HG03469 (cell line): ENCODE measurements around the gene RPS6KL1.

ENCODE experiments used
- ATAC-seq: cut with Tn5 transposase; IDR thresholded peaks from one replicate; pipeline ENCODE4 v1.9.1; 2021; ENCODE audit warnings: mild to moderate bottlenecking, moderate library complexity, moderate number of reproducible peaks; ENCODE audit not compliant: unreplicated experiment

RPS6KL1 gene

DNA sequence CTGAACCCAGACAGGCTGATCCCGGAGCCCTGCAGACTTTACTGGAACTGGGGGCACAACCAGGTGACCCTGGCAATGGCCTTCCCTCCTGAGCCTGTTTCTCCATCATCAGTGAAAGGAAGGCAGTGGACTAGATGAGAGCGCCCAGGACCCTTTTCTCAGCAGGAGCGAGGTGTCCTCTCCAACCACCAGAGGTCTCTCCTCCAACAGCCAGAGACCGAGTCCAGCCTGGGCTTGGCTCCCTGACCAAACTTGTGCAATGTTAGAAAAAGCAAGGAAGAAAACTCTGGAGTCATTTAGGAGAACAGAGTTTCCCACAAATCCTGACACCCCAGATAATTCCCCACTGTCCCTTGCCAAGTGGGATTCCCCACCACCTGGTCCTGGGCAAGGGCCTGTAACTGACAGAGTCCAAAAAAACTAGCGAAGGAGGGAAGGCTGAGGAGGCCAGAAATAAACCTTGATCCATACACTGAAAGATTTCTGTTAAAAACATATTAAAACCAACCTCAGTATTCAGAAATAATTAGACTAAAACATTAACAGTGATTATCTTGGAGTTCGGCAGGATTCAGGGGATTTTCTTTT, 9.0 kb downstream of the RPS6KL1 start:
- ATAC-seq: no peak

- ATAC-seq: no peak
Measured at GRCh38 chr14:74913393-74913910, 9.6 kb downstream of the RPS6KL1 start.

GRCh38 chr14:74912801-74913200, 10.3 kb downstream of the RPS6KL1 start:
- ATAC-seq: no peak

DNA sequence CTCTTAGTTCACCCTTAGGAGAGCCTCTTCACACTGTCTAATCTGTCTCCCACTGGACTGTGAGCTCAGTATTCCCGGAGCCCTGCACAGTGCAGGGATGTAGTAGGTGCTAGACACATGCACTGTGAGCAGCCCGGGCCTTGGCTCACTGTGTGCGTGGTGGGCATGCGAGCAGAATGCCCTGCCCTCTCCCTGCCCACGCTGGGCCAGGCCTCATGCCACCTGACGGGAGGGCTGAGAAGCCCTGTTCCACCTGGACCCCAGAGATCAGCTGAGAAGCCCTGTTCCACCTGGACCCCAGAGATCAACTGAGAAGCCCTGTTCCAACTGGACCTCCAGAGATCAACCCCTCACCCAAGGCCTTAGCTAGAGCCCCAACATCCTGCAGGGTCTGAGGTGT, 10.9 kb downstream of the RPS6KL1 start:
- ATAC-seq: no peak

DNA sequence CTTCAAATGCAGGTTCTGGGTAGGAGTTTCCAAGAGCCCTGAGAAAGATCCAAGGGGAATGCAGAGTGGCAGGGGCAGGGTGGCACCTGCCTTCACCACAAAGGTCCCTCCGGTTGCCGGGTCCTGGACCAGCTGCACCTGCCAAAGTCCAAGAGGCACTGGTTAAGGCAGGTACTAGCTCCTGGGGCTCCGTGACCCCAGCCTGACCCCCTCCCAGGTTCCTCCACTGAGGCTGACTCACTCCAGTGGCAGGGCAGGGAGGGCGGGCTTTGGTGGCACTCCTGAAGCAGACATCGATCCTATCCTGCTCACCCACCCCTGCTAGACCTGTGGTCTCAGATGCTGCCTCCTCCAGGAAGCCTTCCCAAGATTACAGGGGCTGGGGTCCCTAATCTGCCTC, 11.4 kb downstream of the RPS6KL1 start:
- no peak for ATAC-seq

- no peak for ATAC-seq
Measured at GRCh38 chr14:74911221-74911620, 11.8 kb downstream of the RPS6KL1 start.

DNA sequence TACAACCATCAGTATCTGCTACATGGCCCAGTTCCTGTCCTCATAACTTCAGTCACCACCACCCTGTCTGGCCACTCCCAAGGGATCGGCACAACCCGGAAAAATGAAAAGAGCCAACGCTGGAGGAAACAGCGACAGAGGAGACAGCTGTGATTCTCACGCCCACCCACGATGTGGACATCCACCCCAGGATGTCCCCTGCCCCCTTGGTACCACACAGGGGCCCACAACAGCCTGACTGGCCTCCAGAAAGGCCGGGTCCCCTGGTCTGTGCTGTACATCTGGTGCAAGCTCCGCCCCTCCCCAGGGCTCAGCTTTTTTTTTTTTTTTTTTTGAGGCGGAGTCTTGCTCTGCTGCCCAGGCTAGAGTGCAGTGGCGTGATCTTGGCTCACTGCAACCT, 12.5 kb downstream of the RPS6KL1 start:
- ATAC-seq: no peak

- no peak for ATAC-seq
Measured at GRCh38 chr14:74909911-74910310, 13.1 kb downstream of the RPS6KL1 start.

DNA sequence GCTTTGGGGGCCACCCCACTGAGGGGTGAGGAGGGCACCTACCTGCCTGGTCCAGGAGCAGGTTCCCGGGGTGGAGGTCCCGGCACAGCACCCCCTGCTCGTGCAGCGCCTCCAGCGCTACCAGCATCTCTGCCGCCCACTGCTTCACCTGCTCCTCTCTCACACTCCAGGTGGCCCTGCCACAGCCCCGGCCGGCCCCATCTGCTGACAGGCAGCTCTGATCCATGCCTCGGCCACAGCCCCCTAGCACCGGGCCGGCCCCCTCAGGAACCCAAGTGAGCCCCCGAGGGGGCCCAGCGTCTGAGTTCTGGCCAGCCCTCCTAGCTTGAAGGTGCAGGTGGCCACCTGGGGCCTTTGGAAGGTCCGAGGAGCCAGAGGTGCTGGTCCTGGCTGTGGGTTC, 13.6 kb downstream of the RPS6KL1 start:
- no peak for ATAC-seq

GRCh38 chr14:74908861-74909341, 14.2 kb downstream of the RPS6KL1 start:
- ATAC-seq: no peak

DNA sequence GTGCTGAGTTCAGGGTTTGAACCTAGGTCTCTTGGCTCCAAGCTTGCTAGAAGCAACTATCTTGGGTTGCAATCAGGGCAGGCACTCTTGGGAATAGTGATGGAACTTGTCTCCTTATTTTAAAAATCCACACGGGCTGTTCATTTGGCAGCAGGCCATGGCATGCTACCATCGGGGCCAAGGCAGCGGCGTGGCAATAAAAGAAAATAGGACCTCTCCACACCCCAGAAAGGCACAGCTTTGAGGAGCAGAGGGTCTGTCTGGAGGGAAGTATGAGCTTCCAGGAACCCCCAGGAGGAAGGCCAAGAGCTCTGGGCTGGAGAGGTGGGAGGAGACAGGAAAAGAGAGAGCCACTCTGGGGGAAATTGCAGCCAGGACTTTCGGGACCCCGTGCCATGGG, 15.3 kb downstream of the RPS6KL1 start:
- no peak for ATAC-seq

GRCh38 chr14:74906925-74907521, 16.0 kb downstream of the RPS6KL1 start:
- ATAC-seq: no peak

DNA sequence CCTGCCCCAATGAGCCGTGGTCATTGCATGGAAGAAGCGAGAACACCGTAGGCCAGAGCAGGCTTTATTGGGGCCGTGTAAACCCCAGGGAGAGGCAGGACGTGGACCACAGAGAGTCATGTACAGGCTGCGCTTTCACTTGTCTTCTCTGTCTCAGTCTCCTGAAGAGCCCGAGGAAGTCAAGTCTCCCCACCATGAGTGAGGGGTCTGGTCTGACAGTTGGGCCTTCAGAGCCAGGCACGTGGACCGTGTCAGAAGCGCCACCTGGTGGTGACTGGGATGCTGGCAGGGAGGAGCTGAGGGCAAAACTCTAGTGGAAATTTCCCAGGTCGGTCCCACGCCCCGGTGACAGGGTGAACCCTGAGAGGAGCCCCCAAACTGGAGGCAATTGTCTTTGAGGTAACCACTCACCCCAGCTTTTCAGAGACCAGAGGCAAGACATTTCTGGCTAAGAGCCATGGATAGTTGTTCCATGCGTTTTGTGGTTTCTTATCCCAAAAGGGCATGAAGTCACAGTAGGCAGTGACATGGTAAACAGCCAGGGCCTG, 17.4 kb downstream of the RPS6KL1 start:
- no peak for ATAC-seq

DNA sequence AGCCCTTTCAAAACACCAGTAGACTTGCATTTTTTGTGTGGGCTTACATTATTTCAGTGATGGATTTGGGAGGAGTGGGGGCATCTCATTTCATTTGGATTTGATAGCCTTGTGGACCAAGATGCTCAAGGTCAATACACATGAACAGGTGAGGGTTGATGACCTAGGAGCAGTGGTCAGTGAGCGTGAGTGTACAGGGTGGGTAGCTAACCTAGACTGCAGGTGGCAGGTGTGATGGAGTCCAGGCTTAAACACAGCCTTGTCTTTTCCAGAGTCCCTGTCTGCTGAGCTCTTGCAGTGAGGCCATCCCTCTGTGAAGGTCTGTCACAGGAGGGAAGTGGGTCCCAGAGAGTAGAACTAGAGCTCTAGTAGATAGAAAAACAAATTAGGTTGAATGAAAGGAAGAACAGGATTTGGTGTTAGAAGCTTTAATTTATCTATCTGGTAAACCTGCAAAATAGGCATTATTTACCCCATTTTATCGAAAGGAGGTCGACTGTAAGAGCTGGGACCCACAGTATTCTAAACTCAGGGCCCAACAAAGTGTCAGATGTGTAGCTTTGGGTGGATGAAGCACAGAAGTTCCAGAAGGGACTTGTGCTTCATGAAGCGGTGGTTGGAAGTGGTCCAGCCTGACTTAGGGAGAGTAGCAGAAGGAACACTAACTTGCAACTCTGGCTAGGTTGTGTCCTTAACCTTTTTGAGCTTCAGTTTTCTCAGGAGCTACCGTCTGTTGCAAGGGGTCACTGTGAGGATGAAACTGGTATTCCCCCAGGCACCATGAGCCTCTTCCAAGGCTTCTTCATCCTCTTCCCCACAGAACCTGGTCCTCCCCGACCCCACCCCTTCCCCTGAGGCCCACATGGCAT, 18.2 kb downstream of the RPS6KL1 start:
- ATAC-seq: no peak

DNA sequence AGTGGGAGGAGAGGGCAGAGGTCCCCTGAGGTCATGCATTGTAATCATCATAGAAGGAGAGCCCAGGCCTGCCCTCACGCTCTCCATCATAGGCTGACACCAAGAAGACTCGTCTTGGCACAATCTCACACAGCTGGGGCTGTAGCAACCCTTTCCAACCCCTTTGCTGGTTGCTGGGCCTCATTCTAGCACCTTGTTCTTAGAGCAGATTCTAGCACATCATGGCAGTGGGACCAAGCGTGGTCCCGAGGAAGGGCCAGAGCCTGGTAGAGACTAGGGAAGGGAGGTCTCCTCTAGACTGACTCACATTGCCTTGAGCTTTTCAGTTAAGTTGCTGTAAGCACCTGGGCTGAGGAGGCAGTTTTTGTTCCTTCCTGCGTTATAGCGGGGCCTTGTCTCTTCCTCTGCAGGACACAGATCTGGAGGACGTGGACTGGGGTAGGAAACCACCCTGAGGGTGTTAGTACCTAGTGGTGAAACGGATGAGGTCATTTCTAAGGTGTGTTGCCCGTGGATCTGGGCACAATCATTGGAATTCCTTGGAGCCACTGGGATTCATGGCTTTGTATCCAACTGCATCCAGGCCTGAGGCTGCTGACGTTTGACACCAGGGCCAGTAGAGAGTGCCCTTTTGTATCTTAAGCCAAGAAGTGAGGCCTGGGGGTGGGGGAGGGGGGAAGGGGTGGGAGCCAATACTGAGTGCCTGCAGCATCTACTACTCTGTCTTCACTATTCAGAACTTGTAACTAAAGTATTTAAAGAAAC, 19.9 kb downstream of the RPS6KL1 start:
- ATAC-seq: no peak

DNA sequence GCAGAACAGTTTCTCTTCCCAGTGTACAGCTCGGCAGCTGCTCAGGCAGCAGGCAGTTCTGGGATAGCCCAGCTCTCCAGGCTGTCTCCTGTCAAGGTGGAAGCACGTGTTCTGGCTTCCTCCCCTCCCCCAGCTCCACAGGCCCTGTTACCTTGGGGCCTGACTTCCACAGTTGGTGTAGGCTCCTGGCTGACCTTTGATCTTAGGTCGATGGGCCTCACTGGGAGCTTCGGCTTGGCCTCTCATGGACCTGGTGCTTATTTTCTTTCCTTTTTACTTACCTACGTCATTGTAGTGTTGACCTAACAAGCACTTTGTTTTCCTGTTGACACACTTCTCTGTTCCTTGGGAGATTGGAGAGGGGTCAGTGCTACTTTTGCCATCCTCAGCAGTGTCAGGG, 24.4 kb downstream of the RPS6KL1 start:
- ATAC-seq: no peak

DNA sequence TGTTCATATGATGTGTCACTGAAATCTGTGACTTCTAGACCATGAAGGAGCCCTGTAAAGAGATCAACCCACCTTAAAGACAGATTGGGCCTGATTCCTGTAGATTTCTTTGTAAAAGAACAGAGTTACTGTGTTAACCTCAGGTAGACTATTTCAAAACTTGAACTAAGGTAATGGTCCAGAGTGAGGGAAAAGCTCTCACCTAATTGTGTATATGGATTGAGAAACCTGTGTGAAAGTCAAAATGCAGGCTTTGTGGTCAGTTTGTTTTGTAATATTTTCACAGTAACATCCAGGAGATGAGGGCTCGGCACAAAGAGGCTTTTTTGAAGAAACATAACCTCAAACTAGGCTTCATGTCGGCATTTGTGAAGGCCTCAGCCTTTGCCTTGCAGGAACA, 25.0 kb downstream of the RPS6KL1 start:
- no peak for ATAC-seq

- ATAC-seq: no peak
Measured at GRCh38 chr14:74897642-74898041, 25.4 kb downstream of the RPS6KL1 start.

- no peak for ATAC-seq
Measured at GRCh38 chr14:74896400-74896799, 26.7 kb downstream of the RPS6KL1 start.

DNA sequence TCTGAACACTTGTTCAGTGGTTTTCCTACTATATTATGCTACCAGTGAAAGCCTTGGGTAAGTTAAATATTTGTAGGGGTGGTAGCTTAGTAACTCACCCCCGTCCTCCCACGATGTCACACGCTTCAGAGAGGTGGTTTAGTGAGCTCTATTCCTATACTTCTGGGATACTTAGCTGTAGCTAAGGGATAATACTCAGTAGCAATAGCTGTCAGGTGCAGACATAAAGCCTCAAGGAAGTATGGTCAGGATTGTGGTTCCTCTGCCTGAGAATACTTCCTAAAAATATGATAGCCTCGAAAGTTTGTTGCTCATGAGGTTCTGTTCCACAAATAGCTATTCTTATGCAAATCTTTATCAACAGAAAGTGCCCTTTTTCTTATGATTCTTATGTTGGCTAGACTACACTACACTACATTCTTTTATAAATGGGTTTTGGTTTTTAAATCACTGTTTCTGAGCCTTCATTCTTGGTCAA, 29.4 kb downstream of the RPS6KL1 start:
- no peak for ATAC-seq

GRCh38 chr14:74892745-74893144, 30.3 kb downstream of the RPS6KL1 start:
- ATAC-seq: no peak
